Neutrophil (primary cell): ENCODE results near the gene AEBP2.
"Not testable (repeated sequence)": the region's sequence is repeated elsewhere in the genome, so short reads cannot be mapped to it uniquely, and the experiment has no call there.

Experiments
- H3K27ac ChIP-seq: fragments of 200-600 bp; sonication (generic); 2 replicates; pipeline ENCODE4 v1.5.1; 2016; ENCODE audit warnings: mild to moderate bottlenecking, moderate library complexity
- H3K27me3 ChIP-seq: fragments of 200-600 bp; sonication (generic); 2 replicates; pipeline ENCODE4 v1.6.0; 2016; ENCODE audit warnings: mild to moderate bottlenecking
- H3K36me3 ChIP-seq: fragments of 200-600 bp; sonication (generic); 2 replicates; pipeline ENCODE4 v1.5.1; 2017
- H3K4me1 ChIP-seq, 2 experiments: fragments of 200-600 bp in 1 of 2; sonication (generic) in 1 of 2; 1 replicate in 1 of 2; 2 replicates in 1 of 2; pipeline versions ENCODE4 v1.5.1 to v1.6.1; 2013 to 2016; ENCODE audit warnings: low read depth in 1 of 2, low read length in 1 of 2, mild to moderate bottlenecking in 1 of 2, moderate library complexity in 1 of 2; ENCODE audit not compliant: control insufficient read depth in 1 of 2, insufficient read depth in 1 of 2
- H3K4me3 ChIP-seq, 2 experiments: fragments of 200-600 bp in 1 of 2; sonication (generic) in 1 of 2; 1 replicate in 1 of 2; 2 replicates in 1 of 2; pipeline ENCODE4 v1.5.1; 2013 to 2016; ENCODE audit warnings: low read depth in 1 of 2, low read length in 1 of 2, mild to moderate bottlenecking in 1 of 2, moderate library complexity in 1 of 2
- H3K9me3 ChIP-seq: fragments of 200-600 bp; sonication (generic); 2 replicates; pipeline ENCODE4 v1.5.1; 2016
- CTCF ChIP-seq: fragments of 200-600 bp; sonication (generic); IDR thresholded peaks from 2 replicates; pipeline ENCODE4 v1.5.1; 2016; ENCODE audit warnings: antibody characterized with exemption

The AEBP2 gene

GRCh38 chr12:19398376-19399363 is 40.6 kb upstream of the AEBP2 start:
- Histone ChIP-seq H3K4me1 (no peaks in the 10 kb centered on the region), H3K4me3 (no peak overlapping the region), H3K36me3 (no peaks in the 10 kb centered on the region), H3K27ac (no peak overlapping the region), H3K27me3 (no peaks in the 10 kb centered on the region), H3K9me3 (no peaks in the 10 kb centered on the region)
- no peak for TF ChIP-seq CTCF

- H3K27ac ChIP-seq: not testable (repeated sequence)
Observed at GRCh38 chr12:19400649-19401285, 38.5 kb upstream of the AEBP2 start.

GRCh38 chr12:19402211-19402610 is 37.1 kb upstream of the AEBP2 start:
- no peaks in the 10 kb centered on the region for H3K27me3 ChIP-seq
- no peaks in the 10 kb centered on the region for H3K36me3 ChIP-seq
- H3K4me1 ChIP-seq: no peaks in the 10 kb centered on the region
- no peak overlapping the region for H3K27ac ChIP-seq
- no peak for TF ChIP-seq CTCF
- no peaks in the 10 kb centered on the region for H3K9me3 ChIP-seq
- H3K4me3 ChIP-seq: no peak overlapping the region

More at GRCh38 chr12:19400649-19401285, 38.5 kb upstream of the AEBP2 start:
- H3K27me3 ChIP-seq, H3K4me1 ChIP-seq, H3K9me3 ChIP-seq, H3K36me3 ChIP-seq, H3K4me3 ChIP-seq: not testable (repeated sequence)

GRCh38 chr12:19402743-19403431 is 36.4 kb upstream of the AEBP2 start:
- no peaks in the 10 kb centered on the region for H3K36me3 ChIP-seq
- H3K4me3 ChIP-seq: no peak overlapping the region
- H3K27me3 ChIP-seq: no peaks in the 10 kb centered on the region
- no peak for TF ChIP-seq CTCF
- H3K27ac ChIP-seq: no peak overlapping the region
- H3K9me3 ChIP-seq: no peaks in the 10 kb centered on the region
- H3K4me1 ChIP-seq: no peaks in the 10 kb centered on the region

- no peak overlapping the region for H3K27ac ChIP-seq
Observed at GRCh38 chr12:19404242-19404880, 34.9 kb upstream of the AEBP2 start.

More at GRCh38 chr12:19404242-19404880, 34.9 kb upstream of the AEBP2 start:
- H3K36me3 ChIP-seq: no peaks in the 10 kb centered on the region
- no peak overlapping the region for H3K4me3 ChIP-seq
- H3K27me3 ChIP-seq: no peaks in the 10 kb centered on the region
- TF ChIP-seq CTCF: no peak
- no peaks in the 10 kb centered on the region for H3K4me1 ChIP-seq
- no peaks in the 10 kb centered on the region for H3K9me3 ChIP-seq
